Fibroblast of lung (primary cell): ENCODE data around the gene NRTN.

Experiments used
- EZH2 ChIP-seq: IDR thresholded peaks from 2 replicates; pipeline ENCODE4 v1.5.1; 2012; ENCODE audit warnings: low read length, control low read depth, mild to moderate bottlenecking; ENCODE audit errors: missing control alignments
- TF ChIP-seq, protein P1 (sequence below), 2 donors: IDR thresholded peaks in 1 of 2; conservative IDR thresholded peaks in 1 of 2; 1 replicate in 1 of 2; 2 replicates in 1 of 2; pipeline ENCODE4 v1.5.1; 2011 to 2012; ENCODE audit warnings: low read length in 2 of 2, control low read depth in 1 of 2, inconsistent platforms in 1 of 2, low read depth in 1 of 2, mild to moderate bottlenecking in 1 of 2

DNA sequence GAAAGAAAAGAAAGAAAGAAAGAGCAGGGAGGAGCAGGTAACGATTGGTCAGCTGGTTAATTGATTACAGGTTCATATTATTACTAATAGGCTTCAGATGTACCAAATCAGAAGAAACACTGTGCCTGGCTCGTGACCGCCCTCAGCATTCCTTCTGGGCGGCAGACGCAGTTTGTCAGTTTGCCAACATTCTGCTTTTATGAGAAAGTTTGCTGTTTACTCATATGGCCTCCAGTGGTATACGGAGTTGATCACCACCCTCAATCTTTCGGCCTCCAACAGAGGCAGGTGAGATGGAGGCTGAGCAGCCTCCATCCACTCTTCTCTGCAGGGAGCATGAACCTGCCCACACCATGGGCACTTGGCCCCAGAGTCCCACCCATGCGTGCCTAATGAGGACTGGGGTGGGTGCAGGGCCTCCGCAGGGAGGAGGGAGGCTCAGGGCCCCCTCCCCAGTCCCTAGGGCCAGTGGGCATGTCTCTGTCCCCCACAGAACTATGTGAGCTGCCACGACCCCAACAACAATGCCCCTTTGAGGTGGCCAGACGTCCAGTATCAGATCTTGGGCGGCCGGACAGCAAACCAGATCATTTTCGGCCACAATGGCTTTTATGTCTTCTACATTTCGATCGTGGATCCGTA is 29.1 kb upstream of the NRTN start:
- TF ChIP-seq, protein P1, sequence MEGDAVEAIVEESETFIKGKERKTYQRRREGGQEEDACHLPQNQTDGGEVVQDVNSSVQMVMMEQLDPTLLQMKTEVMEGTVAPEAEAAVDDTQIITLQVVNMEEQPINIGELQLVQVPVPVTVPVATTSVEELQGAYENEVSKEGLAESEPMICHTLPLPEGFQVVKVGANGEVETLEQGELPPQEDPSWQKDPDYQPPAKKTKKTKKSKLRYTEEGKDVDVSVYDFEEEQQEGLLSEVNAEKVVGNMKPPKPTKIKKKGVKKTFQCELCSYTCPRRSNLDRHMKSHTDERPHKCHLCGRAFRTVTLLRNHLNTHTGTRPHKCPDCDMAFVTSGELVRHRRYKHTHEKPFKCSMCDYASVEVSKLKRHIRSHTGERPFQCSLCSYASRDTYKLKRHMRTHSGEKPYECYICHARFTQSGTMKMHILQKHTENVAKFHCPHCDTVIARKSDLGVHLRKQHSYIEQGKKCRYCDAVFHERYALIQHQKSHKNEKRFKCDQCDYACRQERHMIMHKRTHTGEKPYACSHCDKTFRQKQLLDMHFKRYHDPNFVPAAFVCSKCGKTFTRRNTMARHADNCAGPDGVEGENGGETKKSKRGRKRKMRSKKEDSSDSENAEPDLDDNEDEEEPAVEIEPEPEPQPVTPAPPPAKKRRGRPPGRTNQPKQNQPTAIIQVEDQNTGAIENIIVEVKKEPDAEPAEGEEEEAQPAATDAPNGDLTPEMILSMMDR (conservative IDR thresholded peaks at IDR 0.05 in 1 of 2, IDR thresholded peaks at IDR 0.05 in 1 of 2; ENCODE audit: low read depth in 1 of 2, low read length in 2 of 2), result no peak
- no peak for TF ChIP-seq EZH2
